ENCODE results near the gene ZNF205. TPM values are rescaled to one million over a fixed set of nuclear protein-coding genes. Genes with fewer than 3 reads are reported as not detected.

ZNF205 gene
- total and polyA plus RNA-seq, 9 of the 15 experiments (the other 6 are each of a cell fraction or from before 2014, with no cell fraction given), result 2.4 to 11.8 (median 5.1) TPM; not detected in 2

- TF ChIP-seq, protein P1, sequence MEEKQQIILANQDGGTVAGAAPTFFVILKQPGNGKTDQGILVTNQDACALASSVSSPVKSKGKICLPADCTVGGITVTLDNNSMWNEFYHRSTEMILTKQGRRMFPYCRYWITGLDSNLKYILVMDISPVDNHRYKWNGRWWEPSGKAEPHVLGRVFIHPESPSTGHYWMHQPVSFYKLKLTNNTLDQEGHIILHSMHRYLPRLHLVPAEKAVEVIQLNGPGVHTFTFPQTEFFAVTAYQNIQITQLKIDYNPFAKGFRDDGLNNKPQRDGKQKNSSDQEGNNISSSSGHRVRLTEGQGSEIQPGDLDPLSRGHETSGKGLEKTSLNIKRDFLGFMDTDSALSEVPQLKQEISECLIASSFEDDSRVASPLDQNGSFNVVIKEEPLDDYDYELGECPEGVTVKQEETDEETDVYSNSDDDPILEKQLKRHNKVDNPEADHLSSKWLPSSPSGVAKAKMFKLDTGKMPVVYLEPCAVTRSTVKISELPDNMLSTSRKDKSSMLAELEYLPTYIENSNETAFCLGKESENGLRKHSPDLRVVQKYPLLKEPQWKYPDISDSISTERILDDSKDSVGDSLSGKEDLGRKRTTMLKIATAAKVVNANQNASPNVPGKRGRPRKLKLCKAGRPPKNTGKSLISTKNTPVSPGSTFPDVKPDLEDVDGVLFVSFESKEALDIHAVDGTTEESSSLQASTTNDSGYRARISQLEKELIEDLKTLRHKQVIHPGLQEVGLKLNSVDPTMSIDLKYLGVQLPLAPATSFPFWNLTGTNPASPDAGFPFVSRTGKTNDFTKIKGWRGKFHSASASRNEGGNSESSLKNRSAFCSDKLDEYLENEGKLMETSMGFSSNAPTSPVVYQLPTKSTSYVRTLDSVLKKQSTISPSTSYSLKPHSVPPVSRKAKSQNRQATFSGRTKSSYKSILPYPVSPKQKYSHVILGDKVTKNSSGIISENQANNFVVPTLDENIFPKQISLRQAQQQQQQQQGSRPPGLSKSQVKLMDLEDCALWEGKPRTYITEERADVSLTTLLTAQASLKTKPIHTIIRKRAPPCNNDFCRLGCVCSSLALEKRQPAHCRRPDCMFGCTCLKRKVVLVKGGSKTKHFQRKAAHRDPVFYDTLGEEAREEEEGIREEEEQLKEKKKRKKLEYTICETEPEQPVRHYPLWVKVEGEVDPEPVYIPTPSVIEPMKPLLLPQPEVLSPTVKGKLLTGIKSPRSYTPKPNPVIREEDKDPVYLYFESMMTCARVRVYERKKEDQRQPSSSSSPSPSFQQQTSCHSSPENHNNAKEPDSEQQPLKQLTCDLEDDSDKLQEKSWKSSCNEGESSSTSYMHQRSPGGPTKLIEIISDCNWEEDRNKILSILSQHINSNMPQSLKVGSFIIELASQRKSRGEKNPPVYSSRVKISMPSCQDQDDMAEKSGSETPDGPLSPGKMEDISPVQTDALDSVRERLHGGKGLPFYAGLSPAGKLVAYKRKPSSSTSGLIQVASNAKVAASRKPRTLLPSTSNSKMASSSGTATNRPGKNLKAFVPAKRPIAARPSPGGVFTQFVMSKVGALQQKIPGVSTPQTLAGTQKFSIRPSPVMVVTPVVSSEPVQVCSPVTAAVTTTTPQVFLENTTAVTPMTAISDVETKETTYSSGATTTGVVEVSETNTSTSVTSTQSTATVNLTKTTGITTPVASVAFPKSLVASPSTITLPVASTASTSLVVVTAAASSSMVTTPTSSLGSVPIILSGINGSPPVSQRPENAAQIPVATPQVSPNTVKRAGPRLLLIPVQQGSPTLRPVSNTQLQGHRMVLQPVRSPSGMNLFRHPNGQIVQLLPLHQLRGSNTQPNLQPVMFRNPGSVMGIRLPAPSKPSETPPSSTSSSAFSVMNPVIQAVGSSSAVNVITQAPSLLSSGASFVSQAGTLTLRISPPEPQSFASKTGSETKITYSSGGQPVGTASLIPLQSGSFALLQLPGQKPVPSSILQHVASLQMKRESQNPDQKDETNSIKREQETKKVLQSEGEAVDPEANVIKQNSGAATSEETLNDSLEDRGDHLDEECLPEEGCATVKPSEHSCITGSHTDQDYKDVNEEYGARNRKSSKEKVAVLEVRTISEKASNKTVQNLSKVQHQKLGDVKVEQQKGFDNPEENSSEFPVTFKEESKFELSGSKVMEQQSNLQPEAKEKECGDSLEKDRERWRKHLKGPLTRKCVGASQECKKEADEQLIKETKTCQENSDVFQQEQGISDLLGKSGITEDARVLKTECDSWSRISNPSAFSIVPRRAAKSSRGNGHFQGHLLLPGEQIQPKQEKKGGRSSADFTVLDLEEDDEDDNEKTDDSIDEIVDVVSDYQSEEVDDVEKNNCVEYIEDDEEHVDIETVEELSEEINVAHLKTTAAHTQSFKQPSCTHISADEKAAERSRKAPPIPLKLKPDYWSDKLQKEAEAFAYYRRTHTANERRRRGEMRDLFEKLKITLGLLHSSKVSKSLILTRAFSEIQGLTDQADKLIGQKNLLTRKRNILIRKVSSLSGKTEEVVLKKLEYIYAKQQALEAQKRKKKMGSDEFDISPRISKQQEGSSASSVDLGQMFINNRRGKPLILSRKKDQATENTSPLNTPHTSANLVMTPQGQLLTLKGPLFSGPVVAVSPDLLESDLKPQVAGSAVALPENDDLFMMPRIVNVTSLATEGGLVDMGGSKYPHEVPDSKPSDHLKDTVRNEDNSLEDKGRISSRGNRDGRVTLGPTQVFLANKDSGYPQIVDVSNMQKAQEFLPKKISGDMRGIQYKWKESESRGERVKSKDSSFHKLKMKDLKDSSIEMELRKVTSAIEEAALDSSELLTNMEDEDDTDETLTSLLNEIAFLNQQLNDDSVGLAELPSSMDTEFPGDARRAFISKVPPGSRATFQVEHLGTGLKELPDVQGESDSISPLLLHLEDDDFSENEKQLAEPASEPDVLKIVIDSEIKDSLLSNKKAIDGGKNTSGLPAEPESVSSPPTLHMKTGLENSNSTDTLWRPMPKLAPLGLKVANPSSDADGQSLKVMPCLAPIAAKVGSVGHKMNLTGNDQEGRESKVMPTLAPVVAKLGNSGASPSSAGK (IDR thresholded peaks at IDR 0.05), result peak; percentile 58; the same call in 1 of the 2 replicates
- TF ChIP-seq THAP7 (CRISPR knock-in tag; IDR thresholded peaks at IDR 0.05) (no peak), CEBPG (CRISPR knock-in tag; IDR thresholded peaks at IDR 0.05) (no peak), CEBPG (tag; conservative IDR thresholded peaks at IDR 0.05 in 1 of 2, IDR thresholded peaks at IDR 0.05 in 1 of 2) (0 out of 4 replicates have a peak, but pooled peaks of 1 of the 2 experiments have one; percentile 23), ASH1L (IDR thresholded peaks at IDR 0.05; ENCODE audit: borderline replicate concordance, low read depth, partially characterized antibody) (no peak), TRIM28 (IDR thresholded peaks at IDR 0.05) (no peak), ELF4 (CRISPR knock-in tag; IDR thresholded peaks at IDR 0.05) (no peak), ZBTB1 (CRISPR knock-in tag; IDR thresholded peaks at IDR 0.05; ENCODE audit: borderline replicate concordance, low read depth) (no peak; the same call in 1 of the 2 replicates), SMARCE1 (IDR thresholded peaks at IDR 0.05) (0 out of 2 replicates have a peak, but pooled peaks have one; percentile 47), ZNF282 (CRISPR knock-in tag; IDR thresholded peaks at IDR 0.05) (no peak), POLR2G (IDR thresholded peaks at IDR 0.05; ENCODE audit: low read depth, low read length) (peak; percentile 91), NFXL1 (CRISPR knock-in tag; IDR thresholded peaks at IDR 0.05) (no peak), SOX6 (IDR thresholded peaks at IDR 0.05) (peak; percentile 40; the same call in 1 of the 2 replicates), SRSF3 (IDR thresholded peaks at IDR 0.05; ENCODE audit: insufficient read depth, low read length) (no peak), ZNF124 (CRISPR knock-in tag; IDR thresholded peaks at IDR 0.05) (no peak), SMARCB1 (IDR thresholded peaks at IDR 0.05; ENCODE audit: insufficient read length, low read depth) (no peak), RBM25 (IDR thresholded peaks at IDR 0.05; ENCODE audit: low read depth, low read length, severe bottlenecking) (no peak)
Measured at GRCh38 chr16:3158510-3159314, 46.3 kb downstream of the ZNF205 start (continued).
